Islet precursor cell (in vitro differentiated cells): ENCODE data around the gene ECD.
A peak's percentile ranks its signal among the peaks of the same experiment; 100 is the strongest.

Experiments
- DNase-seq: peaks from one replicate; pipeline ENCODE4 v3.0.0-alpha.2; 2018

Gene ECD

GRCh38 chr10:73167783-73168464, at the start of gene ECD, which contains the start of gene FAM149B1:
Gene ECD (minus strand): TSS chr10:73168008. CDS start chr10:73163937, 4,071 bp downstream.
Gene FAM149B1 (plus strand): TSS chr10:73168119. CDS start chr10:73168340, 221 bp downstream.
- DNase-seq: peak; percentile 98

DNA sequence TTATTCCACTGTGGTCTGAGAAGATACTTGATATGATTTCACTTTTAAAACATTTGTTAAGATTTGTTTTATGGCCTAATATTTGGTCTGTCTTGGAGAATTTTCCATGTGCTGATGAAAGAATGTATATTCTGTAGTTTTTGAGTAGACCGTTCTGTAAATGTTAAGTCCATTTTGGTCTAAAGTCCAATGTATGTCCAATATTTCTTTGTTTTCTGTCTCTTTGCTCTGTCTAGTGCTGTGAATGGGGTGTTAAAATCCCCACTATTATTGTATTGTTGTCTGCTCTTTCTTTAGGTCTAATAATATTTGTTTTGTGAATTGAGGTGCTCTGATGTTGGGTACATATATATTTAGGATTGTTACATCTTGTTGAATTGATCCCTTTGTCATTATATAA, 47.9 kb upstream of the ECD start:
- no peak for DNase-seq

- no peak for DNase-seq
Observed at GRCh38 chr10:73211106-73211811, 43.5 kb upstream of the ECD start.

DNA sequence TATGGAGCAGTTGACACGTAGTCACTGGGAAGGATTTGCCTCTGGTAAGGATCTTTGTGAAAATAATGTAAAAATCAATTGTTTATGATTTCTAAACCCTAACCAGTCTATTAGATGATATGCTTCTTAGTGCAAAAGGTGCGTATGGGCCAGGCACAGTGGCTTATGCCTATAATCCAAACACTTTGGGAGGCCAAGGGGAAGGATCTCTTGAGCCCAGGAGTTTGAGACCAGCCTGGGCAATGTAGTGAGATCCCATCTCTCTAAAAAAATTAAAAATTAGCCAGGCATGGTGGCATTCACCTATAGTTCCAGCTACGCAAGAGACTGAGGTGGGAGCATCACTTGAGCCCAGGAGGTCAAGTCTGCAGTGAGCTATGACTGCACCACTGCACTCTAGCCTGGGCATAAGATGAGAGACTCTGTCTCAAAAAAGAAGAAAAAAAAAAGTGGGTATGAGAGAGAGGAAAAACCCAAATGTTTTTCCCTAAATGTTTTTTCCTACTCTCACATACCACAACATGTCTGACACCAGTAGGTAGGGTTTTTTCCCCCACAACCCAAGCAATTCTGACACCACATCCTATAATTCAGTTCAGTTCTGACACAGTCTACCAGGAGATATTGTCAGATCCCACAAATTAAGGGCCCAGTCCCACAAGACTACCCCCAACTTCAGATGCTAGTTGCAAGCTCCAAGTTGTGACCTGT, 42.7 kb upstream of the ECD start:
- no peak for DNase-seq

DNA sequence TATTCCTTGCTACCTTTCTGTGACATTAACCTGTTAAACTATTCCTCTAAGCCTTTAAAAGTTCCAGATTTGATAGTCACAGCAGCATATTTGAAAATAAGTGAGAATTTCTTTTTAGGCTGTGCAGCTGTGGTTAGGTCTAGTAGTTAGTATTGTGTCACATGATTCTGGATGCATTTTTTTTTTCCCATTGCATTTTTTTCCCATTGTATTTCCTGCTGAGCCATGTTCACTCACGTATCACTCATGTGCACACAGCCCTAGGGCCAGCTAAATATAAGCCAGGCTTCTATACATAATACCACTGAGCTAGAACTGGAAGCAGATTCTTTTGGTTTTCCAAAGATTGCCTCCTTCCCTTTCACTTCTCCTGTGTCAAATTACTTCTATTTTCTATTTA, 41.9 kb upstream of the ECD start:
- no peak for DNase-seq

DNA sequence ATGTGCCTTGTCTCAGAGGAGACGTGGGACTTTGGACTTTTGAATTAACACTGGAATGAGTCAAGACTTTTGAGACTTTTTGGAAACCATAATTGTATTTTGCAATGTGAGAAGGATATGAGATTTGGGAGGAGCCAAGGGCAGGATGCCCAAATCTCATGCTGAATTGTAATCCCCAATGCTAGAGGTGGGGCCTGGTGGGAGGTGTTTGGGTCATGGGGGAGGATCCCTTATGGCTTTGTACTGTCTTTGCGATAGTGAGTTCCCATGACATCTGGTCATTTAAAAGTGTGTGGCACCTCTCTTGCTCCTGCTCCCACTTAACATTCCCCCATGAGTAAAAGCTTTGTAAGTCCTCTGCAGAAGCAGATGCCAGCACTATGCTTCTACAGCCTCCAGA, 40.1 kb upstream of the ECD start:
- no peak for DNase-seq

DNA sequence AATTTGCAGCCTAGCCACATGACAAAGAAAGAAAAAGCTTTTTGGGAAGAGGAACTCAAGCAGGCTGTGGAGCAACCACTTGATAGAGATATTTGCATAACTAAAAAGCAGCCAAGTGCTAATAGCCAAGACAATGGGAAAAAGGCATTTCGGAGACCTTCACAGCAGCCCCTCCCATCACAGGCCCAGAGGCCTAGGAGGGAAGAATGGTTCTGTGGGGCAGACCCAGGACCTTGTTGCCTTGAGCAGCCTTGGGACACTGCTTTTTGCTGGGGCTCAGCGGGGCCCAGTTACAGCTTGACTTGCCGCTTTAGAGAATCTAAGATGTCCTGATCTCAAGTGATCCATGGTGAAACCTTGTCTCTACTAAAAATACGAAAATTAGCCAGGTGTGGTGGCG, 38.6 kb upstream of the ECD start:
- no peak for DNase-seq

GRCh38 chr10:73205890-73206289, 38.1 kb upstream of the ECD start:
- no peak for DNase-seq

DNA sequence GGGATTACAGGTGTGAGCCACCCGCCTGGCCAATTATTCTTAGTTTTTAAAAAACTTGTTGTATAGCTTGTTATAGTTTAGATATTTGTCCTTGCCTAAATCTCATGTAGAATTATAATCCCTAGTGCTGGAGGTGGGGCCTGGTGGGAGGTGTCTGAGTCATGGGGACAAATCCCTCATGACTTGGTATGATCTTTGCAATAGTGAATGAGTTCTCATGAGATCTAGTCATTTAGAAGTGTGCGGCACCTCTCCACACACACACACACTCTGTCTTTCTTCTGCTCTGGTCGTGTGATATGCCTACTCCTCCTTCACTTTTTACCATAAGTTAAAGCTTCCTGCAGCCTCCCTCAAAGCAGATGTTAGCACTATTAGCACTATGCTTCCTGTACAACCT, 37.3 kb upstream of the ECD start:
- DNase-seq: no peak

- no peak for DNase-seq
Observed at GRCh38 chr10:73190188-73190587, 22.4 kb upstream of the ECD start.

GRCh38 chr10:73186266-73186665, 18.5 kb upstream of the ECD start:
- DNase-seq: no peak

DNA sequence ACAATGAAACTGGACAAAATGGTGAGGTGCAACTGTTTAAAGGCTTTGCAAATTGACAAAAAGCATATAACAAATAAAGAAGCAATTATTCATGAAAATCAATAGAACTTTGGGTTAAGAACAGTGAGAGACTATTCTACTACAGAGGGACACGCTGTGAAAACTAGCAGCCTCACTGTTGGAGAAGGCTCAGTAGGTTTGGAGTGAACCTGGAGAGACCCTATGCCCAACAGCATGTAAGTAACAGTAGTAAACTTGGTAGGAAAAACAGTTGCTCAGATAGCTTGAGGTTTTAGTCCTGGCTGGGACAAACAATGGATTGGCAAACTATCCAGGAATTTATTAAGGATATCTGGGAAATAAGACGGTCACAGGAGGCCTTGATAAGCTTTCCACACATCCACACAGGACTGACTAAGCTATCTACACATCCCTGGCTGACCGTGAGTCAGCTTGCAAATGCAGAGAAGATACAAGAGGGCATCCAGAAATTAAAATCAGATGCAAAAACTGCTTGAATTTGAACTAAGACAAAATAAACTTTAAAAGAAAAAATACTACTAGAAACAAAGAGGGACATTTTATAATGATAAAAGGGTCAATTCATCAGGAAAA, 16.0 kb upstream of the ECD start:
- no peak for DNase-seq

DNA sequence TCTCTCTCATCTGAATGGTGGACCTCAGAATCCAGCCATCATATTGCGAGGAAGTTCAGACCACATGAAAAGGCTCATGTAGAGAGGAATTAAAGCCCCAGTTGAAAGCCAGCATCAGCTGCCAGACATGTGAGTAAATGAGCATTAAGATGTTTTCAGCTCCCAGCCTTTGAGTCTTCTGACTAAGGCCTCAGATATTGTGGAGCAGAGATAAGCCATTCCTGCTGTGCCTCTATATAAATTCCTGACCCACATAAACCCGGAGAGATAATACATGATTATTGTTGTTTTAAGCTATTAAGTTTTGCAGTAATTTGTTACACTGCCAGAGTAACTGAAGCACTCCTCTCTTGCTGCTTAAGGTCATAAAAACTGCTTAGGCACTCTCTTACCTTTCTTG, 14.8 kb upstream of the ECD start:
- peak; percentile 57 for DNase-seq

GRCh38 chr10:73174148-73174925, 6.5 kb upstream of the ECD start:
- DNase-seq: no peak

- no peak for DNase-seq
Observed at GRCh38 chr10:73172867-73173266, 5.1 kb upstream of the ECD start.

DNA sequence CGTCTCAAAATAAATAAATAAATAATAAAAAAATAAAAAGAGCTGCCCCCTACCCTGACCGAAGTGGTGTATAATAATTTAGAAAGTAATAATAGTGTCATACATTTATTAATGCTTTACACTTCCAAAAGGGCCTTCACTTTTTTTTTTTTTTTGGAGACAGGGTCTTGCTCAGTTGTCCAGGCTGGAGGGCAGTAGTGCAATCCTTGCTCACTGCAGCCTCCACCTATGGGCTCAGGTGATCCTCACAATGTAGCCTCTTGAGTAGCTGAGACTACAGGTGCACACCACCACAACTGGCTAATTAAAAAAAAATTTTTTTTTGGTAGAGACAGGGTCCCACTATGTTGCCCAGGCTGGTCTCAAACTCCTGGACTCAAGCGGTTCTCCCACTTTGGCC, 1.5 kb upstream of the ECD start:
- DNase-seq: no peak

DNA sequence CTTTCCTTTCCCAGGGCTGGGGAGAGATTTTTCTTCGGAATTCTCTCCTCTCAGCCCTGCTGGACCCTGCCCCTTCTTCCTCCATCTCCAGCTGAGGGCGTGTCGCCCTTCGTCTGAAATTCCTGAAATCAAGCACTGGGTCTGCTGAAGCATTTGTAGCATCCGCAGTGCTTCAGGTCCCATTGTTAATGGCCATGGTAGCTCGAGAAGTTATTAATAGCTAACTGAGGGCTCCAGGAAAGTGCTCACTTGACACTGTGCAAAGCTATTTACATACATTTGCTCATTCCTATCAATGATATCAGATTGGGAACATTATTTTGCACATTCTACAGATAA, 626 bp upstream of the ECD start:
- DNase-seq: no peak

DNA sequence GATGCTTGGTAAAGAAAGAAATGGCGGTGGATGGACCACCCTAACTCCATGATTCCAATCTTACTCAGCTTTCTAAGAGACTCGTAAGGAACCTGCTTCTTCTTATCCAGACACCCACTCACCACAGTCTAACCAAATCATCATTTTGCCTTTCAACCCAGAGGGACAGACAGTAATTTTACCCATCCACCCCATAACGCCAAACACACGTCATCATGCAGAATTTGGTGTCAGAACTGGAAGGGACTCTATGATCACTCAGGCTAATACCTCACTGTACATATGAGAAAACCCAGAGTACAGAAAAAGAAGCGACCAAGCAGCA, 388 bp downstream of the ECD start:
- DNase-seq: no peak

DNA sequence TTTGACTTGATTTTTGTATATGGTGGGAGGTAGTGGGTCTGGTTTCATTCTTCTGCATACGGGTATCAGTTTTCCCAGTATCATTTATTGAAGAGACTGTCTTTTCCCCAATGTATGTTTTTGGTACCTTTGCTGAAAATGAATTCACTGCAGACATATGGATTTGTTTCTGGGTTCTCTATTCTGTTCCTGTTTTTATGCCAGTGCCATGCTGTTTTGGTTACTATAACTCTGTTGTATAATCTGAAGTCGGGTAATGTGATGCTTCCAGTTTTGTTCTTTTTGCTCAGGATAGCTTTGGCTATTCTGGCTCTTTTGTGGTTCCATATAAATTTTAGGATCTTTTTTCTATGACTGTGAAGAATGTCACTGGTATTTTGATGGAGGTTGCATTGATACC, 836 bp downstream of the ECD start:
- no peak for DNase-seq

DNA sequence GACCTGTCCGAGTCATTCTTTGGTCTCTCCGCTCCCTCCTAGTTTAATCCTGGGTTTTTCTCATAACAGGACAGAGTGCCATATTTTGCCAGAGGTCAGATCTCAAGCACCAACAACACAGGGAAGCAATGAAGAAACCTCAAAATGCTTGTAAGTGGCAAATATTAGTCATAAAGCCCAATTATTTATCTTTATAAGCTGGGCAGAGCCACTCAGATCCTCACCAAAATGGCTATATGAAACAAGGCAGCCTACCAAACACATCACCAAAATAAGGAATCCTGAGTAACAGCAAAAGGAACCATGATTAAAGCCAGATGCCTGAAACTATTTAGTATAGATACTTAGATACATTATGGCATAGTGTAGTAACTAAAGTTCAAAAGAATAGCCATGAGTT, 4.7 kb downstream of the ECD start:
- no peak for DNase-seq

DNA sequence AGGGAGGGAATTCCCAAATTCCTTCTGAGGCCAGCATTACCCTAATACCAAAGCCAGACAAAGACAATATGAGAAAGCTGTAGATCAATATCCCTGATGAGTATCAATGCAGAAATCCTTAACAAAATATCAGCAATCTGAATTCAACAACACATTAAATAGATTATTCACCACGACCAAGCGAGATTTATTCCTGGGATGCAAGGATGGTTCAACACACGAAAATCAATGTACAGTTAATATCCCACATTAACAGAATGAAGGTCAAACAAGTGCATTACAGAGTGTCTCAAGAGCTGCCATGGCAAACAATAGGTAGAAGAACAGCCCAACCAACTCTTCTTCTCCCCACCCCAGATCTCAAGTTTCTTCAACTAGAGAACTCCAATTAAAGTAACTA, 6.1 kb downstream of the ECD start:
- no peak for DNase-seq

GRCh38 chr10:73161079-73161478, 6.7 kb downstream of the ECD start:
- DNase-seq: no peak

DNA sequence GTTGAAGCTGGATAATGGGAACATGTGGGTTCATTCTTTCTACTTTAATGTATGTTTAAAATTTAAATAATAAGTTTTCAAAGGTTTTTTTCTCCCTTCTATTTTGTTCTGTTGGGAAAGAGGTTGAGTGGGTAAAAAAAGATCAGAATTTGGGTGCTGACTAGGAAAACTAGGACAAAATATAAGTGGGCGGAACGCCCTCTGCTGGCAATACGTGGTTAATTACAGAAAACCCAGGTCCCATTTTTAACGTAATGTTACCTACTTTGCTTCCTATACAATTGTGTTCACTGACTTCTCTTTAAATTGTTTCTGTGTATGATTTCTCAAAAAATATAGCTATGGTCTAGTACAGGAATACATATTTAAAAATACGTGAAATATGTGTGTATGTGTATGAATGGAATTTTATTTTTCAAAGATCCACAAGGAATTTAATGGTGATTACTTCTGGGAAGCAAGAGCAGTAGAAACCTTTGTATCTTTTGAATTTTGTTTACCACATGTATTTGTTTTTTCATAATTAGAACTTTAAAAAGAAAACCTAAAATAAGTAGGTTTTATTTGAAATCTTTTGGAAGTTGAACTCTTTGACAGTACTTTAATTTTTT, 8.7 kb downstream of the ECD start:
- peak; percentile 56 for DNase-seq
